GM12801 (cell line): ENCODE measurements around the gene CSF3.

Source experiments
- TF ChIP-seq, protein P1 (sequence below): IDR thresholded peaks from one replicate; pipeline ENCODE4 v1.5.1; 2011; ENCODE audit warnings: control low read depth; ENCODE audit not compliant: insufficient read length; ENCODE audit errors: extremely low read depth

The CSF3 gene

DNA sequence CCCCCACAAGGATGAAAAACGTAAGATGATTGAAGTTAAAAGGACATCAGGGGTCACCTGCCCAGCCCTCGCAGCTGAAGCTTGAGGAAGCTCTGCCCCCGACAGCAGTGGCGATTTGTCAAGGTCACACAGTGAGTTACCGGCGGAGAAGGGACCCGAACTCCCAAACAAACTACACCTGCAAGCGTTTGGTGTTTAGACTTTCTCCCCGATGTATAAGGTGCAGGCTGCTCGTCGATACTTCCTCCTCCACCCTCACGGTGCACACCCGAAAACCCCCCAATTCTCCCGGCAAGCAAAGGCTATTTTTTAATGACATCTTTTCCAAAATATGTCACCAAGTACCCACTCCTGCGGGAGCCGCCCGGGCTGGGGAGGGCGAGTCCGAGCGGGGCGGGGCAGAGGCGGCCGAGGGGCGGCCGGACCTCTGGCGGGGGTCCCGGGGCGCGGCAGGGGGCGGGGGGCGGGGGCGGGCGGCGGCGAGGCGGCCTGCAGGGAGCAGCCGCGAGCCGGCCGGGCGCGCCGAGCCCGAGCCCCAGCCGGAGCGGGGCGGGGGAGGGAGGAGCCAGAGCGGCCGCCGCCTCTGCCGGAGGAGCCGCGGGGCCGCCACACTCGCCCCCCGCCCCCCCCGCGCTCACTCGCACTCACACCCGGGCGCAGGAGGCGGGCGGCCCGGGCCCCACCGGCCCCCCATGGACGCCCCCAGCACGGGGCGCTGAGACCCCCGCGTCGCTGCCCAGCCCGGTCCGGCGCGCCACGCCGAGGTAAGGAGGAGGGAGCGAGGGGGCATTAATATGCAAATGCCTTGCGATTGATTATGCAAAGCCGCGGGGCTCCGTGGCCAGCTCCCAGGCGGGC is 47.3 kb downstream of the CSF3 start, which contains the start of gene THRA:
THRA (plus strand) TSS at position 637 of the 858 bp plus-strand sequence. CDS start 11,524 bp downstream, outside the sequence.
- TF ChIP-seq, protein P1, sequence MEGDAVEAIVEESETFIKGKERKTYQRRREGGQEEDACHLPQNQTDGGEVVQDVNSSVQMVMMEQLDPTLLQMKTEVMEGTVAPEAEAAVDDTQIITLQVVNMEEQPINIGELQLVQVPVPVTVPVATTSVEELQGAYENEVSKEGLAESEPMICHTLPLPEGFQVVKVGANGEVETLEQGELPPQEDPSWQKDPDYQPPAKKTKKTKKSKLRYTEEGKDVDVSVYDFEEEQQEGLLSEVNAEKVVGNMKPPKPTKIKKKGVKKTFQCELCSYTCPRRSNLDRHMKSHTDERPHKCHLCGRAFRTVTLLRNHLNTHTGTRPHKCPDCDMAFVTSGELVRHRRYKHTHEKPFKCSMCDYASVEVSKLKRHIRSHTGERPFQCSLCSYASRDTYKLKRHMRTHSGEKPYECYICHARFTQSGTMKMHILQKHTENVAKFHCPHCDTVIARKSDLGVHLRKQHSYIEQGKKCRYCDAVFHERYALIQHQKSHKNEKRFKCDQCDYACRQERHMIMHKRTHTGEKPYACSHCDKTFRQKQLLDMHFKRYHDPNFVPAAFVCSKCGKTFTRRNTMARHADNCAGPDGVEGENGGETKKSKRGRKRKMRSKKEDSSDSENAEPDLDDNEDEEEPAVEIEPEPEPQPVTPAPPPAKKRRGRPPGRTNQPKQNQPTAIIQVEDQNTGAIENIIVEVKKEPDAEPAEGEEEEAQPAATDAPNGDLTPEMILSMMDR = no peak

DNA sequence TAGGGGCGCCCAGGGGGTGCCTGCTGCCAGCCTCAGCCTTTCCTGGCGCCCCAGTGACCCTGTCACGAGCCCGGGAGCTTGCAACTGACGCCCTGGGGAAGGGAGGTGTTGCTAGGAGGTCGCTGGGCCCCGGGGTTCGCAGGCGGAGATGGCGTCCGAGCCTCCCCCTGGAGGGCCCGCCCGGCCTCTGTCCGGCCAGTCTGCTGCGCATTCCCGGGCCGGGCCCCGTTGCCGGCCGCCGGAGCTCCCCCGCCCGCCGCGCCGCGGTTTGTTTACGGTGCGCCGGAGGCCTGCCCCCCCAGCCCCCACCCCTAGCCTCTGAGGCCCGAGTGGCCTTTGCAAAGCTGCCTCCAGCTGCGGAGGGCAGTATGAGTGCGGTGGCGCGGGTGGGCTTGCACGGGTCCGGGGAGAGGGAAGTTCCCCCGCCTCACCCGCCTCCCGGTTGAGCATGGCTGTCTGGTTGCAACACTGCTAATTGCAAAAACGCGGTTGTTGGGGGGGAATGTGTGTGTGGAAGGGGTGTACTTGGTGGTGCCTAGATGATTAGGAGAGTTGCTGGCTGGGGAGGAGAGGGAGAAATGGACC is 48.0 kb downstream of the CSF3 start:
- TF ChIP-seq, protein P1 = no peak

DNA sequence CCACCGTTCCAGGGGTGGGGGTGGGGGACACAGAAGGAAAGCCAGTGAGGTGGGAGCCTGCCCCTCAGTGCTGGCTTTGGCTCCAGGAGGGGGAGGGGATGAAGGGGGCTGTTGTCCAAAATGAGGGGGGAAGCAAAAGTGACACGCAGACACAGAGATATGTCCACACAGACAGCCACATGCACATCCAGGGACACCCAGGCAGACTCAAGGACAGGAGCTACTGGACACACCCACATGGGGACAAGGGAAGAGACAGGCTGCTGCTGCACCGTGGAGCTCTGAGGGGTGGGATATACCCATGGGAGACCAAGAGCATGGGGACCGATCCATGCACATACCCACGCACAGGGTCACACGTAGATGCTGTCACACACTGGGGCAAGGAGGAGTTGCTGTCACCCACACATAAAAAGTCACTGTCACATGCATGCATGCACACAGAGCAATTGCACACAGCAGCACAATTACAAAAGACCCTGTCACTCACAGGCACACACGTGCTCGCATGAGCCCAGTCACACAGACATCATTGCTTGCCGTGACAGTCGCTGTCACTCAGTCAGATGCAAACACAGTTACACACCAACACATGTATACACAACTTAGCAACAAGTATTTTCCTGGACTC is 48.8 kb downstream of the CSF3 start:
- TF ChIP-seq, protein P1 = no peak

DNA sequence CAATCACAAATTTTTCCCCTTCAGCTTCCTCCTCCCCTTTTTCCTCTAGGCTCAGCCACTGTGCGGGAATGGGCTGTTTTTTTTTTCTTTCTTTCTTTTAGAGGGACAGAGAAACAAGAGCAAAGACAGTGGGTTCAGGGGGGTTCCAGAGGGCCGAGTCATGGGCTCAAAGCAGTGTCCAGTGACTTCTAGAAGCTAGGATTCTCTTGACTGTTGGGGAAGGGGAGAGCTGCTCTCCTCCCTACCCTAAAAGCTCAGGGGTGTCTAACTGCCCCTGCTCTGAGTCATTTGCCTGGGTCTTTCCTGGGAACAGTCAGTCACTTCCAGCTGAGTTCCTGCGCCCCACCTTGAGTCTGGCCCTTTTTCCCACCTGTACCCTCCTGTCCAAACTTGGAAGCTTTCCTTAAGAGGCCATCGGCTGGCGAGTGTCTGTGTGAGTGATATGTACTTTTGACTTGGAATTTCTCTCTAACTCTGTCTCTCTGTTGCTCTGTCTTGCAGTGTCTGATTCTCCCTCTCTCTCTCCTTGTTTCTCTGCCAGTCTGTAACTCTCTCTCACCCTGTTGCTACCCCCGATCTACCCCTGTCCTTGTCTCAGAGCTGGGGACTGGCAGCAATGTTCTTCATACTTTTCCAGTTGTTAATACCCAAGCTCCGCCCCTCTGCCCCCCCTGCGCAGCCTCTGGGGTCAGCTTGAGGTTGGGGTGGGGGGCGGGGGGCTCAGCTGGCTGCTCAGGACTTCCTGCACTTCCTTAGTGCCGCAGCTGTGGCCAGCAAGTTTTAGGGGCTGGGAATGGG is 49.9 kb downstream of the CSF3 start:
- TF ChIP-seq, protein P1 = no peak

DNA sequence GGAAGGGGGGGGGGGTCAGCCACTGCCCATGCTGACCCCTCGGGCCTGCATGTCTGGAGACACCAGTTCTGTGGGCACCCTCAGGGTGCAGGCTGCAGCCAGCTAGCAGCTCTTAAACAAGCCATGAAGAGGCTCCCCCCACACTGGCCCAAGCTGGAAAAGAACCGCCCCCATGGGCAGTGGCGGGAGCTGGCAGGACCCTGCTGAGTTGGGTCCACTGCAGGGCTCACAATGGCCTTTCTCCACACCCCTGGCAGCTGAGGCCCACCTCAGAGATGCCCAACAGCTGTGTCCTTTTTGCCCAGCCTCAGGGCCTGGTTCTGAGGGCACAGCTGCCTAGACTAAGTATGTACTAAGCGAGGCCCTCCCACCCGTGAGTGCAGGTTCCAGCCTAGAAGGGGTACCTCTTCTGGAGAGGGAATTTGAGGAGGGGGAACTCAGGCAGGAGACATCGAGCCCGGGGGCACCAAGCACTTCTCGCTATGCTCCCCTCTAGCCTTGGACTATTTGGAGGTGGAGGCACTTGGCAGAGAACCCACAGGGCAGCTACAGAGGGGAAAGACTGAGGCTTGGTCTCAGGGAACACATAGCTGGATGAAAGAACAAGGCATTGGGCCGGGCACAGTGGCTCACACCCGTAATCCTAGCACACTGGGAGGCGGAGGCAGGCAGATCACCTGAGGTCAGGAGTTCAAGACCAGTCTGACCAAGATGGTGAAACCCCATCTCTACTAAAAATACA is 50.7 kb downstream of the CSF3 start:
- TF ChIP-seq, protein P1 = no peak
